HG03280 (cell line): ENCODE results near the gene FAM229B.
"Not testable (repeated sequence)": the region's sequence is repeated elsewhere in the genome, so short reads cannot be mapped to it uniquely, and the experiment has no call there.

Experiments
- ATAC-seq: cut with Tn5 transposase; IDR thresholded peaks from one replicate; pipeline ENCODE4 v1.9.1; 2021; ENCODE audit warnings: mild to moderate bottlenecking, moderate library complexity; ENCODE audit not compliant: unreplicated experiment

The FAM229B gene

DNA sequence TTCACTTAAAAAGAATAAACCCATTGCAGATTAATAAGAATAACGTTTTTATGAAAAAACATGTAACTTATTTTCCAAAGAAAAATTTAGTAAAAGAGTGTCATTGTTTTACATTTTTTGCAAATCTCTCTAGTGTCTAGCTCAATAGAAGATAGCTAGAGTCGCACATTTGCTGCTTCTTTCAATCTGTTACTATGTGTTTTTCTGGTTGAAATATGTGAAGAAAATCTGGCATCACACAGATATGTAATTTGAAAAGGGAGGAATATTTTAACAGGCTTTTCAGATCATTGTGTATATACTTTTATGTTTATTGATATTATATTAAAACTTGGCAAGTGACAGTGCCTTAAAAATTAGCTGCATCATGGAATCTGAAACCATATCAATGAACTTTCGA, 24.4 kb upstream of the FAM229B start:
- no peak for ATAC-seq

DNA sequence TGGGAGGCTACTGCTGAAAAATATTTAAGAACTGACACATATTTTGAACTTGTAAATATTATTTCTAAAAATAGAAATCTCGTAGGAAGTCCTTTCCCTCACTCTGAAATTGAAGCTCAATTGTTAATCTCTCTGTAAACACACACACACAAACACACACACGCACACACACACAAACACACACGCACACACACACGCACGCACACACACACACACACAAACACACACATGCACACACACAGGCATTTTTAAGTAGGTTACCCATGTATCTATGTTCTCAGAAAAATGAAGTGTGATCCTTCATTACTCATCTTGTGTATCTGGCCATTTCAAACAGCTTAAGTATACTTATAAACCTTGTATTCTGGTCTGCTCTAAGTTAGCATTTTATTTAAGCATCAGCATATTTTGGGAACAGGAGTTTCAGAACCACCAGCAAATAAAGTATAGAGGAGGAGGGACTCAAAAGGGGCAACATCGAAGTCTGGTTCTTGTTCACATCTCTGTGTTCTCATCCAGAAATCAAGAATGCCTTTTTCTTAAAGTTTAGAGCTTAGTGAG, 21.9 kb upstream of the FAM229B start:
- ATAC-seq = no peak

- no peak for ATAC-seq
Measured at GRCh38 chr6:112066606-112067005, 20.8 kb upstream of the FAM229B start.

DNA sequence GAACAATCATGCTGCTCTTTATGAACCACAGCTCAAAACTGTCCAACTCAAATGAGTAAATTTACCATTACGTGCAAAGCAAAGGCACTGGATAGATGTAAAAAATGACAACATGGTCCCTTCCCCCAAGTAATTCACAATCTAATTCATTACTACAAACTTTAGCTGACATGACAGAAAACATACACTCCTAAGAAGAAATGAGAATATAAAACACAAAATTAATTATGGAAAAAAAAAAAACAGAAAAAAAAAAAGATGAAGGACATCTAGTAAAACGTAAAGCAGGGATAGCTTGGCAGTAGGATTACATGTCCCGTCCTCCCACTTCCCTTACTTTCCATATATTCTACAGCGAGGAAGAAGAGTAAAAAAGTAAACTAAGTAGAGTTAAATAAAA, 5.8 kb upstream of the FAM229B start:
- ATAC-seq = no peak

DNA sequence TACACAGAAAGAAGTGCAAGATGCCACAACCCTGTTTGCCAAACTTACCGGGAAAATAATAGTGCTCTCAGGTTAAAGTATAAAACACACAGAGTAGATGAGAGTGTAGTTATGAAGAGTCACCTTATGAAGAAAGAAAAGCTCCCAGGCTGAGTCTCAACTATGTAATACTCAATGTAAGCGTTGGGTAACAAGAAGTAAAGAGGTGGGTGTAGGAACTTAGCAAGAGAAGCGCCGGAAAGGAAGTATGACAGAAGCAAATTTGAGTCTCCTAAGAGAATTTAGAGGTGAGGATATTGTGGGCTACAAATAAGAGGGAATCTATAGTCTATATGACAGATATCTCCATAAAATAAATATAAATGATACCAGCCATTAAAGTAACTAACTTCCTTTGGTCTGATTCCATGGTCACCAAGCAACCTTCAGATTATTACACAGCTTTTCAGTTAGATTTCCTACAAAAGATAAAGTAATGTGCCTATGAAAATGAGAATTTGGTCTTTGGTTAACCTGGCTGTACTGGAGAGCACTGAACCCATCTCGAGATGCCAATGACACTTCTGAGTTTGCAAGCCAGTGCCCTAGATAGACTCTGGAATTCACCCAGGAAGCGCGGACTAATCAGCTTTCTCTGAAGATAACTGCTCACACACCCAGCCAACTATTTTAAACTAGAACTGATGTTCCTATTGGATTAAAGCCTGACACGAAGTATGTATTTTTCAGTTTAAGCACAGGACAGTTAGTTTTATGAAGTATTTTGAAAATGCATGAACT, 1.9 kb upstream of the FAM229B start:
- no peak for ATAC-seq

- peak; percentile 17 for ATAC-seq
Measured at GRCh38 chr6:112086744-112087135, 651 bp upstream of the FAM229B start.

DNA sequence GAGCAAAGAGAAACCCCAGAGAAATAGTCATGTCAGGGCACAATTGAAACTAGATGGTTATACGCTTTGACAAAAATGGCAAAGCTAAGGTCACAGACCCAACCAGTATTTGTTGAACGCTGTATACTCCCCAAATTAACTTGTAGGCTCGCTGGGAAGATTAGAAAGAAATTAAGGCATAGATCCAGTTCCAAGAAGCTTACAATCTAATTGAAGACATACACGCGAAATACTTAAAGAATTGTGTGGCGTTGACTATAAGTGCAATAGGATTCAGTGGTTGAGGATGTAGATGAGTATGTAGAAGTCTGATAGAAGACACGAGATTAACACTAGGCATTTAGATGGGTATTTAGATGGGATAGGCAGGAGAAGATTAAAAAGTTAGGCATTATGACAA, 525 bp downstream of the FAM229B start:
- ATAC-seq = no peak

GRCh38 chr6:112096901-112097300, 9.5 kb downstream of the FAM229B start:
- ATAC-seq = no peak

GRCh38 chr6:112100561-112100960, 13.2 kb downstream of the FAM229B start:
- ATAC-seq = no peak

DNA sequence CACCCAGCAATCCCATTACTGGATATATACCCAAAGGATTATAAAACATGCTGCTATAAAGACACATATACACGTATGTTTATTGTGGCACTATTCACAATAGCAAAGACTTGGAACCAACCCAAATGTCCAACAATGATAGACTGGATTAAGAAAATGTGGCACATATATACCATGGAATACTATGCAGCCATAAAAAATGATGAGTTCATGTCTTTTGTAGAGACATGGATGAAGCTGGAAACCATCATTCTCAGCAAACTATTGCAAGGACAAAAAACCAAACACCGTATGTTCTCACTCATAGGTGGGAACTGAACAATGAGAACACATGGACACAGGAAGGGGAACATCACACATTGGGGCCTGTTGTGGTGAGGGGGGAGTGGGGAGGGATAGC, 18.6 kb downstream of the FAM229B start:
- ATAC-seq = not testable (repeated sequence)

GRCh38 chr6:112106562-112106961, 19.2 kb downstream of the FAM229B start:
- ATAC-seq = no peak

- ATAC-seq = no peak
Measured at GRCh38 chr6:112109262-112109661, 21.9 kb downstream of the FAM229B start.

- no peak for ATAC-seq
Measured at GRCh38 chr6:112113431-112113830, 26.0 kb downstream of the FAM229B start.

GRCh38 chr6:112113918-112114317, 26.5 kb downstream of the FAM229B start:
- ATAC-seq = no peak

DNA sequence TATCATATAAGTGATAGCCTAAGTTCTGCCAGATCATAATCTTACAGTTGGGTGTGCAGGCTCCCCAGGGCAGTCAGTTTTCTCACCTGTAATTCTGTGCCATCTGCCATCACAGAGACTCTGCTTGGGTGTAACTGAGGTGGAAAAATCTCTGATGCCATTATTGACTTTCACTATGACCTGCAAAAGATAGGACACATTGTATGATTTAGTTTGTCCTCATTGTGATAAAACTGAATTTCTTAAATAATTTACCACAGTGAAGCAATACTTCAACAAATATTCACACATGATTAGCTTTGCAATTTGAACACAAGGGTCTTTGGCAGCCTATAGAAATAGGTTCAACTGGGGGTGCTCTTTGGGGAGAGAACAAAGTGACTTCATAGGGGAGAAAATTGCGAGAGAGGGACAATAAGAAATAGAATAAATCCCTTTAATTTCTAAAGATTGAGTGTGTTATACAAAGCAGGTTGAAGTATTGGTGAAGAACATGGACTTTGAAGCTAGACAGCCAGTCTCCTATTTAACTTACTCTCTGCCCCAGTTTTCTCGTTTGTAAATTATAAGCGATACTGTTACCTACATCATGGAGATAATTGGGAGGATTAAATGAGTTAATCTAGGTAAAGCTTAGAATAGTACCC, 27.3 kb downstream of the FAM229B start:
- ATAC-seq = no peak

GRCh38 chr6:112116221-112116620, 28.8 kb downstream of the FAM229B start:
- ATAC-seq = no peak

DNA sequence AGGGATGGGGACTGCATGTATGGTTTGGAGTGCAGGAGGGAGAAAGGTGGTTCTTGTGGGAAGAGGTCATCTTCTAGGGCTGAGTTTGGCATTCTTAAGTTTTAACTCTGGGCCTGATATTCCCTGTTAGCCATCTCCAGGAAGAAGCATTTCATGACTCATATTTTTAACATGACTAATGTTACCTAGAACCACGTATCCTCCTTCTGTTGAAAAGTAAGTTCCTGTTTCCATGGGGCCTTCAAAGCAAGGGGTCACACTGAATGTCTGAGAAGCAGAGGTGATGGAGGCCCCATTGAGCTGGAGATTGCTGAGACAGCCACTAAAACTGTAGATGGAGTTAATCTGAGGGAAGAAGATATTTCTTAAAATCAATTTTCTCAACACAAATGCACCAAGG, 30.2 kb downstream of the FAM229B start:
- no peak for ATAC-seq

DNA sequence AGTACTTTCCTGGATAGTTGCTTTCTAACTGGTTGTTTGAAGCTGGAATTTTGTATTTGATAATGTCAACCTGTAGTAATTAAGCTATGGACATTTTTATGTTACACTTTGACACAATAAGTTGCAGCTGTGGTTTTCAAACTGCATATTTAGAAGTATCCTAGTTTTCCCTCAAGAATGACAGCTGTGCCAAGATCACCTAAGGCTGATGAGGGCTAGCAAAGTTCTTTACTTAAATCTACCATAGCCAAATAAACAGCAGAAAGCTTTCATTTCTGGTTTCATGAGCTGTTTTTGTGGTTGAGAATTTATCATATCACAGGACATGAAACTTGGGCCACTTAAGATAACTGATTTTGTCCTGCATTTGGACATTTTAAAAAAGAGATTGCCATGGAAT, 30.6 kb downstream of the FAM229B start:
- no peak for ATAC-seq

GRCh38 chr6:112122756-112123155, 35.4 kb downstream of the FAM229B start:
- no peak for ATAC-seq

DNA sequence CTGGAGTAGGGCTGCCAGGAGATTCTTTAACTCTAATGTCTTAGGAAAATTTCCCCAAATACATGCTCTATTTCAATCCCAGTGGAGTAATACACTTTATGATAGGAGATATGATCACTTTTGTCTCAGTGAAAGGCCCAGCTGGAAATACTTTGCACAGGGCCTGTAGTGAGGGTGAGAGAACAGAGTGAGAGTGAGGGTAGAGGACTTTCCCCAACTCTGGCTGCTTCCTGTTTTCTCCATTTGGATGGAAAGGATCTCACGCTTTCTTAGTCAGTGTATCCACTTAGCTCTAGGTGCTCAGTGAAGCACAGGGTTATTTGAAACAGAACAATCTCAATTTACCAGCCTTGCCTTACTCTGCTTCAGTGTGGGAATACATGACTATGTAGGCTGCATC, 36.6 kb downstream of the FAM229B start:
- ATAC-seq = no peak

- ATAC-seq = no peak
Measured at GRCh38 chr6:112128208-112128607, 40.8 kb downstream of the FAM229B start.

- no peak for ATAC-seq
Measured at GRCh38 chr6:112130878-112131277, 43.5 kb downstream of the FAM229B start.
